SK-N-SH (cell line): Measurements from ENCODE around the gene GHRH. TPM values are rescaled to one million over a fixed set of nuclear protein-coding genes. Genes with fewer than 3 reads are reported as not detected.

ENCODE experiments used
- CTCF ChIA-PET: fragments of 300-600, 350-600 bp; formaldehyde crosslinking; extraction: SDS; loops from one replicate; lab custom pipeline; 2021; lab: Yijun Ruan, JAX
- POLR2A ChIA-PET: fragments of 350-600 bp; sonication (Branson Sonifier 250); formaldehyde crosslinking; extraction: SDS; loops from one replicate; lab custom pipeline; 2020; ENCODE audit warnings: antibody characterized with exemption, inconsistent platforms; lab: Yijun Ruan, JAX
- DNase-seq: peaks from one replicate; pipeline ENCODE4 v3.0.0; 2012
- H2AFZ ChIP-seq: fragments of 200-600 bp; sonication (generic); 2 replicates; pipeline ENCODE4 v1.8.1; 2016; ENCODE audit warnings: antibody characterized with exemption, mild to moderate bottlenecking, low read depth
- H3F3A ChIP-seq: fragments of 200-600 bp; sonication (generic); replicated peaks from 2 replicates; pipeline ENCODE3; 2016; ENCODE audit warnings: antibody characterized with exemption, mild to moderate bottlenecking; ENCODE audit not compliant: insufficient read depth
- H3K27ac ChIP-seq, 2 experiments: fragments of 200-500 bp in 1 of 2; fragments of 200-600 bp in 1 of 2; sonication (Bioruptor generic) in 1 of 2; sonication (generic), shearing (Covaris generic) in 1 of 2; 2 replicates each; pipeline versions ENCODE4 v1.5.1 to v1.6.1; 2014 to 2016; ENCODE audit warnings: low read depth in 2 of 2, inconsistent platforms in 1 of 2, low read length in 1 of 2, mild to moderate bottlenecking in 1 of 2, mixed read lengths in 1 of 2
- H3K27me3 ChIP-seq: fragments of 200-600 bp; sonication (generic), shearing (Covaris generic); 2 replicates; pipeline ENCODE4 v1.6.1; 2016; ENCODE audit warnings: mixed run types; ENCODE audit not compliant: insufficient read depth
- H3K36me3 ChIP-seq, 2 experiments: fragments of 200-500 bp in 1 of 2; fragments of 200-600 bp in 1 of 2; sonication (Bioruptor generic) in 1 of 2; sonication (generic) in 1 of 2; replicated peaks in 1 of 2; 2 replicates each; pipeline versions ENCODE3 to v1.5.1; 2014 to 2016; ENCODE audit warnings: low read length in 1 of 2, mild to moderate bottlenecking in 1 of 2; ENCODE audit not compliant: insufficient read depth in 2 of 2, control insufficient read depth in 1 of 2
- H3K4me1 ChIP-seq, 2 experiments: fragments of 200-500 bp in 1 of 2; fragments of 200-600 bp in 1 of 2; sonication (Bioruptor generic) in 1 of 2; sonication (generic), shearing (Covaris generic) in 1 of 2; 2 replicates each; pipeline versions ENCODE4 v1.5.1 to v1.6.1; 2014 to 2016; ENCODE audit warnings: low read depth in 1 of 2, low read length in 1 of 2, mixed run types in 1 of 2; ENCODE audit not compliant: insufficient read depth in 2 of 2, control insufficient read depth in 1 of 2
- H3K4me2 ChIP-seq: fragments of 200-600 bp; sonication (generic), shearing (Covaris generic); 2 replicates; pipeline ENCODE4 v1.6.1; 2017; ENCODE audit warnings: mixed run types
- H3K4me3 ChIP-seq, 2 experiments: fragments of 200-500 bp in 1 of 2; fragments of 200-600 bp in 1 of 2; sonication (Bioruptor generic) in 1 of 2; sonication (generic), shearing (Covaris generic) in 1 of 2; 2 replicates each; pipeline versions ENCODE4 v1.5.1 to v1.8.1; 2014 to 2016; ENCODE audit warnings: low read depth in 2 of 2, inconsistent platforms in 1 of 2, low read length in 1 of 2, mild to moderate bottlenecking in 1 of 2, mixed read lengths in 1 of 2, moderate library complexity in 1 of 2
- H3K79me2 ChIP-seq: fragments of 200-600 bp; sonication (generic); 2 replicates; pipeline ENCODE4 v1.8.1; 2017; ENCODE audit warnings: mild to moderate bottlenecking; ENCODE audit not compliant: insufficient read depth
- H3K9ac ChIP-seq: fragments of 200-600 bp; sonication (generic); 2 replicates; pipeline ENCODE4 v1.6.1; 2017; ENCODE audit warnings: mixed run types
- H3K9me2 ChIP-seq: fragments of 200-600 bp; sonication (generic); 2 replicates; pipeline ENCODE4 v1.6.1; 2017; ENCODE audit warnings: mixed run types
- H3K9me3 ChIP-seq: fragments of 200-600 bp; sonication (generic); 2 replicates; pipeline ENCODE4 v1.6.1; 2017; ENCODE audit warnings: mixed run types, mild to moderate bottlenecking, moderate library complexity
- H4K20me1 ChIP-seq: fragments of 200-600 bp; sonication (generic); 2 replicates; pipeline ENCODE4 v1.6.1; 2017; ENCODE audit warnings: mild to moderate bottlenecking, mixed run types; ENCODE audit not compliant: insufficient read depth
- FOSL2 ChIP-seq: IDR thresholded peaks from 2 replicates; pipeline ENCODE4 v1.4.0; 2012; ENCODE audit warnings: low read depth, mild to moderate bottlenecking, moderate library complexity, borderline replicate concordance
- FOXJ3 ChIP-seq: sonication (generic); formaldehyde crosslinking; IDR thresholded peaks from 2 replicates; pipeline ENCODE4 v1.5.1; 2020; ENCODE audit warnings: mild to moderate bottlenecking, missing genetic modification reagents
- MEF2A ChIP-seq: IDR thresholded peaks from 2 replicates; pipeline ENCODE4 v1.4.0; 2012; ENCODE audit warnings: low read depth, borderline replicate concordance
- MXI1 ChIP-seq: IDR thresholded peaks from 2 replicates; pipeline ENCODE4 v1.6.1; 2012; ENCODE audit warnings: mild to moderate bottlenecking, low read depth, low read length, improper control_type of control experiment
- RAD21 ChIP-seq: IDR thresholded peaks from 2 replicates; pipeline ENCODE4 v1.6.1; 2012; ENCODE audit warnings: mild to moderate bottlenecking, low read length
- RFX5 ChIP-seq: IDR thresholded peaks from 2 replicates; pipeline ENCODE4 v1.6.1; 2012; ENCODE audit warnings: mild to moderate bottlenecking, improper control_type of control experiment, low read length
- RXRA ChIP-seq: IDR thresholded peaks from 2 replicates; pipeline ENCODE4 v1.4.0; 2012; ENCODE audit warnings: low read depth, mild to moderate bottlenecking, borderline replicate concordance
- TAF1 ChIP-seq: IDR thresholded peaks from 2 replicates; pipeline ENCODE4 v1.6.1; 2012; ENCODE audit warnings: low read depth, mild to moderate bottlenecking, low read length, moderate library complexity, borderline replicate concordance
- WGBS: methylation state at CpG from one replicate; pipeline ENCODE4 v1.1.6; 2017; ENCODE audit warnings: low lambda C conversion rate; 5-methylcytosine and 5-hydroxymethylcytosine counted together
- polyA plus RNA-seq, 3 experiments: library from polyadenylated mRNA; depleted of rRNA; stranded (reverse); fragments of >200 nt; gene quantifications; 2 replicates each; pipeline ENCODE4 v1.2.3, GENCODE V29; 2012
- TF ChIP-seq, protein P1 (sequence below): IDR thresholded peaks from 2 replicates; pipeline ENCODE4 v1.6.1; 2012; ENCODE audit warnings: mild to moderate bottlenecking, low read depth, low read length, moderate library complexity
- TF ChIP-seq, protein P2 (sequence below): IDR thresholded peaks from 2 replicates; pipeline ENCODE4 v1.4.0; 2012; ENCODE audit warnings: low read depth, borderline replicate concordance
- TF ChIP-seq, protein P3 (sequence below): IDR thresholded peaks from 2 replicates; pipeline ENCODE4 v1.4.0; 2012; ENCODE audit warnings: low read depth

GHRH gene
- polyA plus RNA-seq, 1 of the 3 experiments (the other 2 are of a cell fraction), result not detected

DNA sequence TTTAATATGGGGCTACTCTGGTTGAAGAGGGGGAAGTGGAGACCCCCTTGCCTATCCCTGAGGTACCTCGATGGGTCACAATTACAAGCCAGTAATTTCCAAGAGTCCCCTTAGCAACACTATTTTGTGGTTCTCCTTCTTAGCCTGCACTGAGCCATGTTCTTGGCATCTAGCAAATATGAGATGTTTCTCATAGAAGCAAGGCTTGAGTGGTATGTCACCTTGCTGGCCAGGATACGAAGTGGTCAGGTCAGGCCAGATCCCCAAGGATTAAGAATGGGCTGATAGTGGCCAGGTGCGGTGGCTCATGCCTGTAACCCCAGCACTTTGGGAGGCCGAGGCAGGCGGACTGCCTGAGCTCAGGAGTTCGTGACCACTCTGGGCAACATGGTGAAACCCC is 2.1 kb upstream of the GHRH start (continued):
- no peak for TF ChIP-seq TAF1
- TF ChIP-seq FOXJ3, result no peak
- TF ChIP-seq MEF2A, result no peak
- TF ChIP-seq RAD21, result no peak
- TF ChIP-seq RFX5, result no peak
- TF ChIP-seq, all 33 proteins: peak for 0

DNA sequence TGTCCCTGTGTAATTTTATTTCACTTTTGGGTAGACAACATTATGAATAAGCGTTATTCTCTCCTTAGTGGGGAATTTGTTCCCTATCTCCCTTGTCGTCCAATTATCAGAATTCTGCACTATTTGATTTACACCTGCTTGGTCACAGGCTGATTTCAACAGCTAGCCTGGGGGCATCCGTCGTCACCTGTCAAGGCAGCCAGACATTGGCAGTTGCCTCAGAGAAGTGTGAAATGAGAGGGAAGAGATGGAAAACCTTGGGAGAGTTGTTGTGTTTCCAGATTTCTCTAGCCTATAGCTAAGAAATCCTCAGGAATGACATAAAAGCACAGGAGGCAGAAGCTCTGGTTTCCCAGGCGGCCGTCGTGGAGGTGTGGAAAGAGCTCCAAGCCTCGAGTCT is 891 bp upstream of the GHRH start:
- CTCF ChIA-PET, result interaction anchor here (0.8 kb wide), 1 partner anchor 8 kb away, joined by 3 read pairs; no protein-coding TSS in a partner anchor
- WGBS, result 70% methylated on average over 8 of the region's 8 CpGs

DNA sequence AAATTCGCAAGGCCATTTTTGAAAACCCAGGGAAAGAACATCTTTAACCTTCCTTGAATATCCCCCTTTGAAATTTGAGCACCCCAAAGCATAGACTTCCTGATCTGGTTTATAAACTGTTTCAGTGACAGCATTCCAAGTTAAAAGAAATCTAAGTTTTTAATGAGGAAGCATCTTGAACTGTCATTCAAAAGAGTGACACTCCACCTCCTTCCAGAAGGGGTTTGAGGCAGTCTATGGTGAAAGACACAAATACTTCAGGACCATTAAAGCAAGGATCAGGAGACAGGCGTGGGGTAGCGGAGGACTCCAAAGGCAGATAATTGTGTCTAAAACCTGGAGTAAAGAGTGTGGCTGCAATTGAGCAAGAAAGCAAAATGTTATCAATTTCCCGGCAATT is 691 bp downstream of the GHRH start:
- 73% methylated on average over 4 of the region's 4 CpGs for WGBS
- Histone ChIP-seq H3K9ac (no peak overlapping the region), H3K4me2 (no peak overlapping the region), H3K4me1 (peaks cover 0 to 22% of the 10 kb centered on the region in 2 experiments; a peak in 1 of 4 replicates), H3K9me3 (no peaks in the 10 kb centered on the region), H3F3A (no peaks in the 10 kb centered on the region), H3K4me3 (no peak overlapping the region), H3K9me2 (no peaks in the 10 kb centered on the region), H3K27ac (no peak overlapping the region), H4K20me1 (no peaks in the 10 kb centered on the region), H2AFZ (no peak overlapping the region), H3K27me3 (peaks cover 14% of the 10 kb centered on the region; the same call in 1 of the 2 replicates), H3K79me2 (no peaks in the 10 kb centered on the region), H3K36me3 (no peaks in the 10 kb centered on the region)
- TF ChIP-seq, protein P1, sequence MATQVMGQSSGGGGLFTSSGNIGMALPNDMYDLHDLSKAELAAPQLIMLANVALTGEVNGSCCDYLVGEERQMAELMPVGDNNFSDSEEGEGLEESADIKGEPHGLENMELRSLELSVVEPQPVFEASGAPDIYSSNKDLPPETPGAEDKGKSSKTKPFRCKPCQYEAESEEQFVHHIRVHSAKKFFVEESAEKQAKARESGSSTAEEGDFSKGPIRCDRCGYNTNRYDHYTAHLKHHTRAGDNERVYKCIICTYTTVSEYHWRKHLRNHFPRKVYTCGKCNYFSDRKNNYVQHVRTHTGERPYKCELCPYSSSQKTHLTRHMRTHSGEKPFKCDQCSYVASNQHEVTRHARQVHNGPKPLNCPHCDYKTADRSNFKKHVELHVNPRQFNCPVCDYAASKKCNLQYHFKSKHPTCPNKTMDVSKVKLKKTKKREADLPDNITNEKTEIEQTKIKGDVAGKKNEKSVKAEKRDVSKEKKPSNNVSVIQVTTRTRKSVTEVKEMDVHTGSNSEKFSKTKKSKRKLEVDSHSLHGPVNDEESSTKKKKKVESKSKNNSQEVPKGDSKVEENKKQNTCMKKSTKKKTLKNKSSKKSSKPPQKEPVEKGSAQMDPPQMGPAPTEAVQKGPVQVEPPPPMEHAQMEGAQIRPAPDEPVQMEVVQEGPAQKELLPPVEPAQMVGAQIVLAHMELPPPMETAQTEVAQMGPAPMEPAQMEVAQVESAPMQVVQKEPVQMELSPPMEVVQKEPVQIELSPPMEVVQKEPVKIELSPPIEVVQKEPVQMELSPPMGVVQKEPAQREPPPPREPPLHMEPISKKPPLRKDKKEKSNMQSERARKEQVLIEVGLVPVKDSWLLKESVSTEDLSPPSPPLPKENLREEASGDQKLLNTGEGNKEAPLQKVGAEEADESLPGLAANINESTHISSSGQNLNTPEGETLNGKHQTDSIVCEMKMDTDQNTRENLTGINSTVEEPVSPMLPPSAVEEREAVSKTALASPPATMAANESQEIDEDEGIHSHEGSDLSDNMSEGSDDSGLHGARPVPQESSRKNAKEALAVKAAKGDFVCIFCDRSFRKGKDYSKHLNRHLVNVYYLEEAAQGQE, result no peak
- DNase-seq, result no peak
- CTCF ChIA-PET, result no interaction called here
- POLR2A ChIA-PET, result no interaction called here

More for the DNA sequence above, 891 bp upstream of the GHRH start:
- Histone ChIP-seq H3K9me3 (no peaks in the 10 kb centered on the region), H3K36me3 (no peaks in the 10 kb centered on the region), H3K4me2 (no peak overlapping the region), H3K27ac (no peak overlapping the region), H3F3A (no peaks in the 10 kb centered on the region), H3K4me3 (no peak overlapping the region), H3K27me3 (peaks cover 14% of the 10 kb centered on the region; the same call in 1 of the 2 replicates), H3K9me2 (no peaks in the 10 kb centered on the region), H3K4me1 (peaks cover 0 to 18% of the 10 kb centered on the region in 2 experiments; a peak in 1 of 4 replicates), H4K20me1 (no peaks in the 10 kb centered on the region), H3K79me2 (no peaks in the 10 kb centered on the region), H2AFZ (no peak overlapping the region), H3K9ac (no peak overlapping the region)
- TF ChIP-seq, protein P2, sequence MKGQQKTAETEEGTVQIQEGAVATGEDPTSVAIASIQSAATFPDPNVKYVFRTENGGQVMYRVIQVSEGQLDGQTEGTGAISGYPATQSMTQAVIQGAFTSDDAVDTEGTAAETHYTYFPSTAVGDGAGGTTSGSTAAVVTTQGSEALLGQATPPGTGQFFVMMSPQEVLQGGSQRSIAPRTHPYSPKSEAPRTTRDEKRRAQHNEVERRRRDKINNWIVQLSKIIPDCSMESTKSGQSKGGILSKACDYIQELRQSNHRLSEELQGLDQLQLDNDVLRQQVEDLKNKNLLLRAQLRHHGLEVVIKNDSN, result no peak
- TF ChIP-seq RXRA, result no peak
- TF ChIP-seq, protein P3, sequence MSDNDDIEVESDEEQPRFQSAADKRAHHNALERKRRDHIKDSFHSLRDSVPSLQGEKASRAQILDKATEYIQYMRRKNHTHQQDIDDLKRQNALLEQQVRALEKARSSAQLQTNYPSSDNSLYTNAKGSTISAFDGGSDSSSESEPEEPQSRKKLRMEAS, result no peak
- no peak for TF ChIP-seq FOSL2
- TF ChIP-seq MXI1, result no peak
- no peak for DNase-seq
- POLR2A ChIA-PET, result no interaction called here
